Left colon (tissue), 2 donors: Measurements from ENCODE around the gene TMEM178B. TPM values are rescaled to one million over a fixed set of nuclear protein-coding genes. Genes with fewer than 3 reads are reported as not detected.
"Not testable (repeated sequence)": the region's sequence is repeated elsewhere in the genome, so short reads cannot be mapped to it uniquely, and the experiment has no call there.

Source experiments
- ATAC-seq: fragments of 200-7000 bp; cut with Tn5 transposase; one replicate; pipeline ENCODE4 v1.9.1; 2020; ENCODE audit warnings: mild to moderate bottlenecking, moderate library complexity
- DNase-seq, 2 donors: peaks; one replicate each; pipeline ENCODE4 v3.0.0-alpha.2; 2020
- intact Hi-C, 2 donors: fragments of 100-400 bp; cut with DNase I in 1 of 2; cut with micrococcal nuclease in 1 of 2; formaldehyde crosslinking; loops; one replicate each; pipeline versions ENCODE4 v1.11.2 to v1.14.0; 2022; cut with DNase I, micrococcal nuclease
- total RNA-seq, 2 donors: library from RNA; stranded (reverse); fragmentation: NEBNext Ultra II Directional; extraction: Animal tissue kit (Norgen Biotek cat#: 25700); gene quantifications; one replicate each; pipeline ENCODE4 v1.2.1, GENCODE V29; 2021
- donor health status: DM: no; HTN: no; CAD: no.
- donor health status: DM: yes; HTN: yes; CAD: no.

TMEM178B gene
- total RNA-seq, 2 donors from 2014 or later = 0.31 to 0.34 TPM

- DNase-seq, intact Hi-C loops, ATAC-seq: not testable (repeated sequence)
Measured at GRCh38 chr7:141383356-141383755, 309.5 kb downstream of the TMEM178B start.

DNA sequence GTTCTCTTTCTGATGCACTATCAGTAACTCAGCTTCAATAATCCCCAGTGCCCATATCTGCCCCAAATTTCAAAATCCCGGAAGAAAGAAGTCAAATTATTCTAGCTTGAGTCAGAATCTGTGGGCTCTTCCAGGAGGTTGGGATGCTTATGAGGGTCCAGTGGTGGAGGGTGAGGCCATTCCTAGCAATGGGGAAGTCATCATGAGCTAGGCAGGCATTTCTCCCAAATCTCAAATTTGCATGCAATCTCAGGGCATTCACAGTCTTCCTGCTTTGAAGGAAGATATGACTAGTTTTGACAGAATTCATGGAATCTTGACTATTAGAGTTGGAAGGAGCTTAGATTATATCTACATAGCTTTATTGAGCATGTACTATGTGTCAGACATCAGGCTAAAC is 313.0 kb downstream of the TMEM178B start:
- DNase-seq (no peak), ATAC-seq (no peak)
- intact Hi-C loops = no loop called here

DNA sequence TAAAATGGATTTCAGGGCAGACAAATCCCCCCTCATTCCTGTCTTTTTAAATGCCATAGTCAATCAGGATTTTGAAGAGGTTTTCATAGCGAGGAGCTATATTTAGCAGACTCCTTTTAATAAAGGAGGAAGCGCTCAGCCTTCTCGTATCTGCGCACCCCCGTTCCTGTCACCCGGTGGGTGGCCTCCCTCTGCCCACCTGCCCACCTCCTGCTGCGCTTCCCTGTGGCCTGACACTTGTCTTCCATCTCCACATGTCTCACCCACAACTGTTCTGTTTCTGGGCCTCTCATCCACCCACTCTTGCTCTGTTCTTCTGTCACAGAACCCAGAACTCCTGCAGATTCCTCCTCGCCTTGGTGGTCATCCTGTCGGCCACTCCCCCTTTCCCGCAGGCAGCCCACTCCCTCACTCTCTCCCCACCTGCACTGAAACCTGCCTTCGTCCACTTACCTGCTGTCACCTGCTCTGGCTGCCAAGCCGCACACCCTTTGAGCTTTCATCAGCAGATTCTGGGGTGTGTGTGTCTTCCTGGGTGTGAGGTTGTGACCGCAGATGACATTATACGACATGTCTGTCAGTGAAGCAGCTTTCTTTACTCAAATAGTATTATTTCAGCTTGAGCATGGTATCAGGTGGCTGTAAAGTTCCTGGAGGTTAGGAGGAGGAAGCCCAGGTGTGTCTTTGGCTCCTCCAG is 313.8 kb downstream of the TMEM178B start:
- intact Hi-C loops = no loop called here
- no peak for ATAC-seq

DNA sequence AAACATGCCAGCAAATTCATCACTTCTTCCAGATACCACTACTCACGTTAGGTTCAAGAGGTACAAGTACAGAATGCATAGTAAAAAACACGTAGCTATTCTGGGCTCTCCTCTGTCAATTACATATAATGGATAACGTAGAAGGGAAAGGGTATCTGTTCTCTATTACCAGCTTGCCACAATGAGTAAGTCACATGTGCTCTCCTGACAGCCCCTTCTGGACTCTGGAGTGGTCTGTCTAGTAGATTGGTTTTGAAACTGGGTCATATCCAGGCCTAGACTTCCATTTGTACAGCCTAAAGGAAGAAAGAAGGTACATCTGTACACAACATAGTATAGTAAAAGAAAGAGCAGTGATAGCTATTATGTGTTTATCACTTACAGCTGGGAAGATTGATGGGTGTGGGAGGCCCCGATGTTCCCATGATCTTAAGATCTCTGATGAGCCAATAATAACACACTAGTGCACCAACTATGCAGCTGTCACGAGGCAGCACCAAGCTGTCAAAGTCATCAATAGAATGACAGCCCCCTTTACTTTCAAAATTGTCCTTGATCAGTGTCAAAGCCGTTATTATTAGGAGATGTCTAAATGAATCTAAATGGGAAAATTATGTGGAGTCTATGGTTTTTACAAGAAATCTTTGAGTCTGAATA is 315.4 kb downstream of the TMEM178B start:
- intact Hi-C loops = no loop called here
- no peak for DNase-seq
- ATAC-seq = no peak

More for the DNA sequence above, 313.8 kb downstream of the TMEM178B start:
- no peak for DNase-seq

- ATAC-seq (no peak), DNase-seq (no peak)
- intact Hi-C loops = no loop called here
Measured at GRCh38 chr7:141390339-141390738, 316.5 kb downstream of the TMEM178B start.

GRCh38 chr7:141393056-141393455 is 319.2 kb downstream of the TMEM178B start:
- intact Hi-C loops = no loop called here
- DNase-seq = no peak

DNA sequence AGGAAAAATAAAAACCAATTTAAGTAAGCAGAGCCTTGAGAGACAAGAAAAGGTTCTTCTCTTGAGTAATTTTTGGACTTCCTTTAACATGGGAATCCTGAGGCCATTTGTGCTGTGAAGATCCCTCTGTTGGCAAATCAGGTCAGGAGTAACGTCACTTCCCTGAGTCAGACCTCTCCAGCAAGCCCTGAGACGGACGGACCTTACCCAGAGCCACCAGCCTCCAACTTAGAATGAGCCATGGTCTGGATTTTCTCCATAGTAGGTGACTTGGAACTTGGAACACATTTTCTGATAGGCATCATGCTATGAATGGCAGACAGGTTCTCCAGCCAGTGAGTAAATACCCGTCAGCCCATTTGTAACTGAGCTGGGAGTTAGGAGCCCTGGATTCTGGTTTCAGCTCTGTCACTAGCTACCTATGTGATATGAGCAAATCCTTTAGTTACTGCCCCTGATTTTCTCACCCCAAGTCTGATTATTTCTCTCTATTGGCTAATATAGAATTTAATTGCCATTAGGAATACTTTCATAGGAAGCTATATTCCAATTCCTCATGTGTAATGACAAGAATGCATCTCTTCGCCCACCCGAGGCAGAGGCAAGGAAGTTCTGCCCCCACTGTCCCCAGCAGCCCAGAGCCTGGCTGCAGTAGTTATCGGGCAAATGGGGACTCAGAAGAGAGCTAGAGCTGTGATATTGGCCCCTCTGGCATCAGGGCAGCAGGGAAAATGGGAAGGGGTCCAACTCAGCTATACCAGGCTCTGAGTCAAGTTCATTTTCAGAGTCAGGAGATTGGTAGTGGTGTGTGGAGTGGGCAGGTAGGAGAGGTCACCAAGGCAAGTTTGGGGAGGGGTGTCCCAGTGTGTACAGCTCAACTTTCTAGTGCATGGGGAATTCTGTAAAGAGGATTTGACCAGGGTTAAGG is 323.6 kb downstream of the TMEM178B start:
- DNase-seq = no peak
- intact Hi-C loops = no loop called here
- ATAC-seq = no peak

More at GRCh38 chr7:141393056-141393455, 319.2 kb downstream of the TMEM178B start:
- ATAC-seq = no peak

DNA sequence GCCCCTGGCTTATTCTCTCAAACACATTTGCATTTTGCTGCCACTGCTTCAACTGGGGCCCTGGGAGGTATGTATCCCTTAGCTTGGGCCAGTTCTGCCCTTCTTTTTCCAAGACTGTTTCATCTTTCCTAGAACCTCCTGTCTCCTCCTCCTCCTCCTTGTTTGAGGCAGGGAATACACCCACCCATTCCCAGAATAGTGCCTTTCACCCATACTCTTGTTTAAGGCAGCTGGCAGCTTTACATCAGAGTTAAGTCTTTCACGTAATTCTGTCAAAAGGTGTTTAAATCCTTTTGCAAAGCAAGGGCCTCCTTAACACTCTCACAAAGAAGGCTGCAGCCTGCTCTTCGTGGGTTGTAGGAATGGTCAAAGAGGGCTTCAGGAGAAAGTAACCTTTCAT is 326.5 kb downstream of the TMEM178B start:
- ATAC-seq (no peak), DNase-seq (no peak)
- intact Hi-C loops = no loop called here

- ATAC-seq (no peak), DNase-seq (no peak)
- intact Hi-C loops = no loop called here
Measured at GRCh38 chr7:141402277-141402996, 328.6 kb downstream of the TMEM178B start.

GRCh38 chr7:141403846-141404245 is 330.0 kb downstream of the TMEM178B start:
- DNase-seq, ATAC-seq, intact Hi-C loops: not testable (repeated sequence)

- intact Hi-C loops = no loop called here
- DNase-seq (no peak), ATAC-seq (no peak)
Measured at GRCh38 chr7:141406347-141406746, 332.5 kb downstream of the TMEM178B start.

DNA sequence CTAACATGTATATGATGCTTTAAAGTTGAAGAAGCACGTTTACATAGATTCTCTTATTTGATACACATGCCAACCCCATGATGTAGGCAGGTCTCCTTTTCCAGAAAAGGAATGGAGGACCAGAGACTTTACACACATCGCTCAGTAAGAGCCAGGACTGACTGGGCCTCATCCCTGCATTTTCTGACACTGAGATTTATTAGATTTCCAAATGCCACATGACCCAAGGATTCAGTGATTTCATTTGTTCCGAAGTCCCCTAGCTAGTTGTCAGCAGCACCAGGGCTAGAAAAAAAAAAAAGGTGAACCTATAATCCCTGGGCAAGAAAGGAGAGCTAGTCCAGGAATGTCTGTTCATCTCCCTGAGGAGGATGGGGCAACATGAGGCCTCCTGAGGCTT is 334.0 kb downstream of the TMEM178B start:
- ATAC-seq = no peak
- intact Hi-C loops = no loop called here
- no peak for DNase-seq

GRCh38 chr7:141408440-141408839 is 334.6 kb downstream of the TMEM178B start:
- intact Hi-C loops = no loop called here
- ATAC-seq = no peak
- DNase-seq = no peak

DNA sequence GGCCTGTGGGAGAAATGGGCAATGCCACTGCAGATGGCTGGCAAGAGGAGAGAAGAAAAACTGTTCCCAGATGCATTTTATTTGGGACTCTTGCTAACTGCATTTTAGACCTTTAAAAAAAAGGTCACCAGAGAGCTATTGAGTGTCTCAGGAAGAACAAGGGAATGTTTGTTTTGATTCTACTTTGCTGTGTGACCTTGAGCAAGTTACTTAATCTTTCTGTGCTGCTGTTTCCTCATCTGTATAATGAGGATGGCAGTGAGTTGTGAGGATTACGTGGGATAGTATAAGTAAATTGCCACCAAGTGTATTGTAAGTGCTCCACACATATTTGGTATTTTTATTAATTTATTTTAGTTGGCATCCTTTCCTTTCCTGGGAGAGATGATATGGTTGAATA is 335.4 kb downstream of the TMEM178B start:
- no peak for DNase-seq
- intact Hi-C loops = no loop called here
- no peak for ATAC-seq

- ATAC-seq = no peak
Measured at GRCh38 chr7:141409801-141410329, 336.0 kb downstream of the TMEM178B start.

GRCh38 chr7:141410353-141411000 is 336.6 kb downstream of the TMEM178B start:
- intact Hi-C loops = no loop called here
- DNase-seq (no peak), ATAC-seq (no peak)

More at GRCh38 chr7:141409801-141410329, 336.0 kb downstream of the TMEM178B start:
- intact Hi-C loops = no loop called here
- DNase-seq = no peak

GRCh38 chr7:141411133-141411532 is 337.3 kb downstream of the TMEM178B start:
- DNase-seq (no peak), ATAC-seq (no peak)
- intact Hi-C loops = no loop called here

GRCh38 chr7:141415999-141416398 is 342.1 kb downstream of the TMEM178B start:
- intact Hi-C loops = no loop called here
- DNase-seq (no peak), ATAC-seq (no peak)
